GM12892 (cell line): ENCODE results near the gene TMEM255B.
A peak's percentile ranks its signal among the peaks of the same experiment; 100 is the strongest.

Experiments
- DNase-seq: peaks from one replicate; pipeline ENCODE4 v3.0.0; 2011; ENCODE audit not compliant: insufficient read length
- FAIRE-seq: peaks from 2 replicates; lab custom pipeline; 2011; peaks lifted over from hg19 to GRCh38; lab: Jason Lieb, UNC
- POLR2A ChIP-seq: IDR thresholded peaks from 2 replicates; pipeline ENCODE4 v1.6.1; 2011; ENCODE audit warnings: low read depth, low read length, control low read depth
- POLR2AphosphoS5 ChIP-seq: IDR thresholded peaks from 2 replicates; pipeline ENCODE4 v1.6.1; 2011; ENCODE audit warnings: low read depth, low read length, control low read depth
- TAF1 ChIP-seq: IDR thresholded peaks from 2 replicates; pipeline ENCODE4 v1.6.1; 2011; ENCODE audit warnings: low read depth, mild to moderate bottlenecking, control low read depth, low read length, borderline replicate concordance

The TMEM255B gene

GRCh38 chr13:113851480-113851803 is 92.4 kb downstream of the TMEM255B start:
- DNase-seq (no peak), FAIRE-seq (no peak)
- no peak for TF ChIP-seq TAF1
- no peak for TF ChIP-seq POLR2AphosphoS5
- no peak for TF ChIP-seq POLR2A

GRCh38 chr13:113851826-113852535 is 93.0 kb downstream of the TMEM255B start:
- TF ChIP-seq POLR2AphosphoS5, result no peak
- no peak for TF ChIP-seq POLR2A
- TF ChIP-seq TAF1, result no peak
- FAIRE-seq, result no peak
- peak; percentile 9 for DNase-seq

GRCh38 chr13:113852536-113853517 is 93.8 kb downstream of the TMEM255B start:
- TF ChIP-seq POLR2A (no peak), TAF1 (no peak), POLR2AphosphoS5 (no peak)
- no peak for FAIRE-seq

DNA sequence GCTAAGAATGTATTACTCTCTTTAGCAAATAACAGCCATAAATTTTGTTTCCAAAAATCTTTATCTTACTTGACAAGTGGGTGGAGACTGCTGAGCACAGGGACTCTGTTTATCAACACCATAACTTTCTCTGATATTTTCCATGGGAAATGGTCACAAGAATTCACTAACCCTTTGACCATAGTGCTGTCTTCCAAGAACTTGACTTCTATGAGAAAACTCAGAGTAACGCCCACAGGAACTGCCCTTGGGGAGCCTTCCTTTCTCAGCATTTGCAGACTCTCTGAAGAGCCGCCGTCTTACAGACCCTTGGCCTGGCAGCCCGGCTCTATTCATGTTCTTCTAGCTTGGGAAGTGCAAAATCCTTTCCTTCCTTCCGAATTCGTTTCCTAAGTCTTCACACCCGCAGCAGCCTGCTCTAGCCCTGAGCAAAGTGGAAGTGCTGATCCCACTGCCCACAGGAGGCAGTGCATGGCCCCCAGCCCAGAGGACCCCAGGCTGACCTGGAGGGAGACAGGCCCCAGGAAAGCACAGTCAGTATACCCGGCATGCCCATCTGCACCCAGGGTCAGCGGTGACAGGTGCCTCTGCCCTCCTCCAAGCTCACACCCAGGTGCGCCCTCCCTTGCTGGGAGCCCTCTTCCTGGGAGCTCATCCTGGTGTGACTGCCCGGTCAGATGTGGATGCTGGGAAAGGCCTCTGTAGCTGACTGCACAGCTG is 94.7 kb downstream of the TMEM255B start:
- no peak for TF ChIP-seq TAF1
- no peak for TF ChIP-seq POLR2A
- TF ChIP-seq POLR2AphosphoS5, result no peak
- DNase-seq, result peak; percentile 21
- FAIRE-seq, result no peak

More at GRCh38 chr13:113852536-113853517, 93.8 kb downstream of the TMEM255B start:
- DNase-seq, result peak; percentile 9

GRCh38 chr13:113854238-113855011 is 95.4 kb downstream of the TMEM255B start:
- peak; percentile 9 for DNase-seq
- TF ChIP-seq TAF1, result no peak
- no peak for TF ChIP-seq POLR2A
- no peak for TF ChIP-seq POLR2AphosphoS5

DNA sequence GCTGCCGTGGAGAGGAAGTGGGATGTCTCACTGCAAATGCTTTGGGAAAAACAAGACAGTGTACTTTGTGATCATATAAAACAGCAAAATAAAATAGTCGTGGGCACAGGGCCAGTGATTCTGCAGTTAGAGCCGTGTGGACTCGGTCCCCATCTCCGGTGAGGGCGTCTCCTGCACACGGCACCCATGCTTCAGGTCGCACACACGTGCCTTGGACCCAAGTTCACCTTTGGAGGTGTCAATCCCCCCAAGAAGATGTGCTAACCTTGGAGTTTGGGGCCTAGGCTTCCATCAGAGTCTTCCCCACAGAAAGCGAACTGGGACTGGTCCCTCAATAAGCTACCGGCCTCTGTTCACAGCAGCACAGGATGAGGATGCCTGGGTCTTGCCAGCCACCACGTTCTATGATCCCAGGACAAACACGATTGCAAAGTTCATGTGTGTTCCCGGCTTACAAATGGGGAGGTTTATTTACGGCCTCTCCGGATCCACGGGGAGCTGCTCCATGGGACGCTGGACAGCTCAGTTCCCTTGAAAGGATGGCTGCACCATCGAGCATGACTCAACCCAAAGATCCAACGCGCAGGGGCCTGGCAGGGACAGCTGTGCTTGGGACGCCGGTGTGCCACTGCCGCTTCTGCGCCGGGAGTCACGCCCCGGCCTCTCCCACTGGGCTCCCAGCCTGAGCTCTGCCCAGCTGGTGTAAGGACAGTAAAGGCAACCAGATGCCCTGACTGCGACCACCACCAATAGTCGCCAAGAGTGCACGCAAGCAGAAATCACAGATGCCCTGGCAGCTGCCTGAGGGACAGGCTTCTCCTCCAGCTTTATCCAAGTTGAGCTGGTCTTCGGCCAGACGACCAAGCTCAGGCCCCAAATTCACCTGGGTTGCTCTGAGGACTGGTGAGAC is 96.2 kb downstream of the TMEM255B start:
- no peak for FAIRE-seq
- TF ChIP-seq POLR2AphosphoS5 (no peak), POLR2A (no peak)
- no peak for DNase-seq

More at GRCh38 chr13:113854238-113855011, 95.4 kb downstream of the TMEM255B start:
- no peak for FAIRE-seq

- DNase-seq, result no peak
- no peak for FAIRE-seq
- TF ChIP-seq POLR2A (no peak), POLR2AphosphoS5 (no peak), TAF1 (no peak)
These were observed 97.1 kb downstream of the TMEM255B start for GRCh38 chr13:113855931-113856715.

GRCh38 chr13:113856716-113857065 is 97.7 kb downstream of the TMEM255B start:
- DNase-seq (no peak), FAIRE-seq (no peak)
- TF ChIP-seq TAF1, result no peak
- no peak for TF ChIP-seq POLR2A
- TF ChIP-seq POLR2AphosphoS5, result no peak

- DNase-seq (no peak), FAIRE-seq (no peak)
- TF ChIP-seq TAF1 (no peak), POLR2AphosphoS5 (no peak), POLR2A (no peak)
These were observed 98.6 kb downstream of the TMEM255B start for GRCh38 chr13:113857531-113858195.
